Measurements from ENCODE around the gene ATP2A3.

ATP2A3 gene

DNA sequence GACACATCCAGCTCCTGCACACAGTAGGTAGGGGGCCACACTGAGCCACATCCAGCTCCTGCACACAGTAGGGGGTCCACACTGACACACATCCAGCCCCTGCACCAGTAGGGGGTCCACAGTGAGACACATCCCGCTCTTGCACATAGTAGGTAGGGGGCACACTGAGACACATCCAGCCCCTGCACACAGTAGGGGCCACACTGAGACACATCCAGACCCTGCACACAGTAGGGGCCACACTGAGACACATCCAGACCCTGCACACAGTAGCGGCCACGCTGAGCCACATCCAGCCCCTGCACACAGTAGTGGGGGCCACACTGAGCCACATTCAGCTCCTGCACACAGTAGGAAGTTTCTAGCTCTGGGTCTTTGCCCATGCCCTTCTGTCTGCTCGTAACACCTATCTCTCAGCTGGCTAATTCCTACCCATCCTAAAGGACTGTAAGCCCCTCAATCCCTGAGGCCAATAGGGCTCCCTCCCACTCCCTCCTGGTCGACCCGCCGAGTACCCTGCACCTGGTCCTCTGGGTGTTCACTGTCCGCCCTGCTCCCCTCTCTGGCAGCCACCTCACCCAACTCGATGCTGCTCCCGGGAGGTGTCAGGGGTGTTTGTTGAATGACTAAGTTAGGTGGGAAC is 9.4 kb upstream of the ATP2A3 start:
- Histone ChIP-seq H3K27ac (ENCODE audit: insufficient read depth in 1 of 2, low read depth in 1 of 2, low read length in 2 of 2, poor library complexity in 1 of 2, severe bottlenecking in 2 of 2) (no peak overlapping the region), H3K9me3 (ENCODE audit: control extremely low read depth in 1 of 5, control insufficient read depth in 4 of 5, insufficient read depth in 2 of 5, low read depth in 1 of 5, low read length in 4 of 5) (peaks cover 0 to 4% (median 2%) of the 10 kb centered on the region in 5 experiments), H3K4me3 (ENCODE audit: control insufficient read depth in 1 of 7, extremely low read depth in 1 of 7, insufficient read depth in 4 of 7, low read depth in 2 of 7, low read length in 6 of 7) (peak overlapping the region in 3 of 7 experiments; percentile 9 to 23 (median 11)), H3K36me3 (ENCODE audit: control insufficient read depth in 4 of 4, insufficient read depth in 4 of 4, low read length in 3 of 4) (no peaks in the 10 kb centered on the region), H3K27me3 (replicated peaks in 2 of 5; ENCODE audit: control insufficient read depth in 4 of 5, insufficient read depth in 5 of 5, low read length in 4 of 5) (no peaks in the 10 kb centered on the region), H3K4me1 (ENCODE audit: control extremely low read depth in 1 of 4, control insufficient read depth in 4 of 4, insufficient read depth in 4 of 4, low read length in 3 of 4) (peaks cover 0 to 55% (median 50%) of the 10 kb centered on the region in 4 experiments)
- POLR2A ChIA-PET, result interaction anchor here (0.7 to 1.7 kb wide), 5 partner anchors 8 to 58 kb away, joined by 3 to 21 read pairs (median 6); partner anchors contain the start of genes ATP2A3 and P2RX1
- peak in 1 of 3 donors; percentile 67 for DNase-seq
- CTCF ChIA-PET, result interaction anchor here (0.7 to 3.0 kb wide), 6 partner anchors 9 to 60 kb away, joined by 3 to 18 read pairs (median 6); partner anchors contain the start of genes ATP2A3 and P2RX1
- 49% methylated on average over 8 of the region's 10 CpGs for WGBS (ENCODE audit: insufficient coverage)

DNA sequence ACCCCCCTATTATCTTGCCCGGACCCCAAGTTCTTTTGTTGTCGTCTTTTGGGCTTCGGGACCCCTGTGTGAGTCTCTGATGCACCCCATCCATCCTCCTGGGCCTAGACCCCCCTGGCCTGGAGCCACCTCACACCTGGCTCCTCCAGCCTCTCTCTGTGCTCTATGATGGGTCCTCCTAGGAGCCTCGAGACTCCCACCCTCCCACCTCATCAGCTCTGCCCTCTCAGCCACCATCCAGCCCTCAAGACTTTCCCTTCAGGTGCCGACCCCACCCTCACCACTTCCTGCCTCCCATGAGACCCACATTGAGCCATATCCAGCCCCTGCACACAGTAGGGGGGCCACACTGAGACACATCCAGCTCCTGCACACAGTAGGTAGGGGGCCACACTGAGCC is 8.7 kb upstream of the ATP2A3 start:
- ChIA-PET CTCF (interaction anchor here (1.0 to 3.0 kb wide), 3 partner anchors 20 to 39 kb away, joined by 3 to 18 read pairs (median 3); no protein-coding TSS in a partner anchor), POLR2A (interaction anchor here (0.7 to 1.4 kb wide), 3 partner anchors 10 to 28 kb away, joined by 3 to 7 read pairs (median 3); partner anchors contain the start of gene ATP2A3)
- Histone ChIP-seq H3K9me3 (ENCODE audit: control extremely low read depth in 1 of 5, control insufficient read depth in 4 of 5, insufficient read depth in 2 of 5, low read depth in 1 of 5, low read length in 4 of 5) (peaks cover 0 to 4% (median 2%) of the 10 kb centered on the region in 5 experiments), H3K4me1 (ENCODE audit: control extremely low read depth in 1 of 4, control insufficient read depth in 4 of 4, insufficient read depth in 4 of 4, low read length in 3 of 4) (peaks cover 0 to 59% (median 50%) of the 10 kb centered on the region in 4 experiments), H3K4me3 (ENCODE audit: control insufficient read depth in 1 of 7, extremely low read depth in 1 of 7, insufficient read depth in 4 of 7, low read depth in 2 of 7, low read length in 6 of 7) (peak overlapping the region in 2 of 7 experiments; percentile 8 to 42), H3K27me3 (replicated peaks in 2 of 5; ENCODE audit: control insufficient read depth in 4 of 5, insufficient read depth in 5 of 5, low read length in 4 of 5) (no peaks in the 10 kb centered on the region), H3K27ac (ENCODE audit: insufficient read depth in 1 of 2, low read depth in 1 of 2, low read length in 2 of 2, poor library complexity in 1 of 2, severe bottlenecking in 2 of 2) (no peak overlapping the region), H3K36me3 (ENCODE audit: control insufficient read depth in 4 of 4, insufficient read depth in 4 of 4, low read length in 3 of 4) (no peaks in the 10 kb centered on the region)
- 52% methylated on average over 5 of the region's 5 CpGs for WGBS (ENCODE audit: insufficient coverage)
- DNase-seq, result no peak

GRCh38 chr17:3972281-3972731 is 8.1 kb upstream of the ATP2A3 start:
- ChIA-PET POLR2A (interaction anchor here (1.0 to 1.4 kb wide), 2 partner anchors 9 to 29 kb away, joined by 3 to 7 read pairs; partner anchors contain the start of gene ATP2A3), CTCF (interaction anchor here (1.0 to 3.0 kb wide), 3 partner anchors 21 to 38 kb away, joined by 3 to 18 read pairs (median 3); no protein-coding TSS in a partner anchor)
- Histone ChIP-seq H3K9me3 (ENCODE audit: control extremely low read depth in 1 of 5, control insufficient read depth in 4 of 5, insufficient read depth in 2 of 5, low read depth in 1 of 5, low read length in 4 of 5) (peaks cover 0 to 4% (median 2%) of the 10 kb centered on the region in 5 experiments), H3K27me3 (replicated peaks in 2 of 5; ENCODE audit: control insufficient read depth in 4 of 5, insufficient read depth in 5 of 5, low read length in 4 of 5) (no peaks in the 10 kb centered on the region), H3K36me3 (ENCODE audit: control insufficient read depth in 4 of 4, insufficient read depth in 4 of 4, low read length in 3 of 4) (no peaks in the 10 kb centered on the region), H3K4me3 (ENCODE audit: control insufficient read depth in 1 of 7, extremely low read depth in 1 of 7, insufficient read depth in 4 of 7, low read depth in 2 of 7, low read length in 6 of 7) (peak overlapping the region in 3 of 7 experiments; percentile 8 to 42 (median 34)), H3K27ac (ENCODE audit: insufficient read depth in 1 of 2, low read depth in 1 of 2, low read length in 2 of 2, poor library complexity in 1 of 2, severe bottlenecking in 2 of 2) (no peak overlapping the region), H3K4me1 (ENCODE audit: control extremely low read depth in 1 of 4, control insufficient read depth in 4 of 4, insufficient read depth in 4 of 4, low read length in 3 of 4) (peaks cover 0 to 60% (median 51%) of the 10 kb centered on the region in 4 experiments)
- peak in 2 of 3 donors; percentile 36 to 45 for DNase-seq
- WGBS (ENCODE audit: insufficient coverage), result 4% methylated on average over 13 of the region's 15 CpGs

DNA sequence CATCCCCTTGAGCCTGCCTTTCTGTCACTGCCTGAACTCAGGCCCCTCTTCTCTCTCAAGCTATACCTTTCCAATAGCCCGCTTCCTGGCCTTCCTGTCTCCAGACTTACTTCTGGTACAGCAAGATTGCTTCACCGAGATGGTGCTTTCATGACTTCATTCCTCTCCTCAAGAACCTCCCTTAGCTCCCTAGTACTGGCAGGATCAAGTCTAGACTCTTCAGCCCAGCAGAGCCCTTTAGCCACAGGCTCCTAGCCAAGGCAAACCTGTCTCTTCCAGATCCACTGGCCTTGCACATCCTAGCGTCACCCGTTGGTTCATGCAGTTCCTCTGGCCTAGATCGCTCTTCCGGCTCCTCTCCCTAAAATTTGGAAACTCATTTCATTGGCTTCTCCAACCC is 6.4 kb upstream of the ATP2A3 start:
- WGBS (ENCODE audit: insufficient coverage), result 93% methylated on average over 5 of the region's 6 CpGs
- CTCF ChIA-PET, result interaction anchor here (1.0 to 2.3 kb wide), 3 partner anchors 18 to 35 kb away, joined by 3 to 7 read pairs (median 4); no protein-coding TSS in a partner anchor
- DNase-seq, result no peak
- Histone ChIP-seq H3K27ac (ENCODE audit: insufficient read depth in 1 of 2, low read depth in 1 of 2, low read length in 2 of 2, poor library complexity in 1 of 2, severe bottlenecking in 2 of 2) (no peak overlapping the region), H3K9me3 (ENCODE audit: control extremely low read depth in 1 of 5, control insufficient read depth in 4 of 5, insufficient read depth in 2 of 5, low read depth in 1 of 5, low read length in 4 of 5) (peaks cover 0 to 4% (median 2%) of the 10 kb centered on the region in 5 experiments), H3K4me3 (ENCODE audit: control insufficient read depth in 1 of 7, extremely low read depth in 1 of 7, insufficient read depth in 4 of 7, low read depth in 2 of 7, low read length in 6 of 7) (no peak overlapping the region), H3K27me3 (replicated peaks in 2 of 5; ENCODE audit: control insufficient read depth in 4 of 5, insufficient read depth in 5 of 5, low read length in 4 of 5) (no peaks in the 10 kb centered on the region), H3K4me1 (ENCODE audit: control extremely low read depth in 1 of 4, control insufficient read depth in 4 of 4, insufficient read depth in 4 of 4, low read length in 3 of 4) (peaks cover 0 to 60% (median 49%) of the 10 kb centered on the region in 4 experiments), H3K36me3 (ENCODE audit: control insufficient read depth in 4 of 4, insufficient read depth in 4 of 4, low read length in 3 of 4) (no peaks in the 10 kb centered on the region)
- POLR2A ChIA-PET, result no interaction called here

GRCh38 chr17:3969963-3970362 is 5.7 kb upstream of the ATP2A3 start:
- H3K27me3 ChIP-seq (replicated peaks in 2 of 5; ENCODE audit: control insufficient read depth in 4 of 5, insufficient read depth in 5 of 5, low read length in 4 of 5), result no peaks in the 10 kb centered on the region
- WGBS (ENCODE audit: insufficient coverage), result 100% methylated on average over 5 of the region's 7 CpGs
- POLR2A ChIA-PET, result no interaction called here

DNA sequence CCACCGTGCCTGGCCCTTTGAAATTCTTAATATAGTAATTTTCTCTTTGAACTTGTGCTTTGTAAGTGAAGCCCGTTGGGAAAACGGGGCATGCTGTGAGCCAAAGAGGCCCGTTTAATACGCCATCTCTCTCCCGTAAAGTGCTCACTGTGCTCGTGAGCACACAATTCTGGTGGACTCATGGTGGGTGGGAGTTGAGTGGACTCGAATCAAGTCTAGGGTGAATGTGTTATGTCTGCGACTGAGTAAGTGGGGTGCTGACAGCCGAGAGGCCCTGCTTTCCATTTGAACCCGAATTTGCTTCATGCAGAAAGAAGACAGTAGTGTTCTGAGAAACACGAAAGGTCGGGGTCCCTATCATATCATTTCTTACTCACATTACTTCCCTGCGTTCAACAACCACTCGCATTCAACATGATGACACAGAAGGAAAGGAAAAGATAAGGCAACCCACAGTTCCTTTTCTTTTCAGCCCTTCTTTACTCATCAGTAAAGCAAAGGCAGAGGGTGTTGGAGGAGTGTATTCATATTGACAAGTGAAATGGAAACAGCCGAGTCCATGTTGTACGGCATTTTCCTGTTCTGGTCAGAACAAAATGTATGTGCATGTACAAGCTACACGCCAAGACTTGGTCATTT is 4.8 kb upstream of the ATP2A3 start:
- Histone ChIP-seq H3K9me3 (ENCODE audit: control extremely low read depth in 1 of 5, control insufficient read depth in 4 of 5, insufficient read depth in 2 of 5, low read depth in 1 of 5, low read length in 4 of 5) (no peaks in the 10 kb centered on the region), H3K4me1 (ENCODE audit: control extremely low read depth in 1 of 4, control insufficient read depth in 4 of 4, insufficient read depth in 4 of 4, low read length in 3 of 4) (peaks cover 0 to 64% (median 52%) of the 10 kb centered on the region in 4 experiments), H3K27ac (ENCODE audit: insufficient read depth in 1 of 2, low read depth in 1 of 2, low read length in 2 of 2, poor library complexity in 1 of 2, severe bottlenecking in 2 of 2) (peak overlapping the region in 1 of 2 experiments; percentile 33), H3K4me3 (ENCODE audit: control insufficient read depth in 1 of 7, extremely low read depth in 1 of 7, insufficient read depth in 4 of 7, low read depth in 2 of 7, low read length in 6 of 7) (peak overlapping the region in 1 of 7 experiments; percentile 0), H3K27me3 (replicated peaks in 2 of 5; ENCODE audit: control insufficient read depth in 4 of 5, insufficient read depth in 5 of 5, low read length in 4 of 5) (no peaks in the 10 kb centered on the region), H3K36me3 (ENCODE audit: control insufficient read depth in 4 of 4, insufficient read depth in 4 of 4, low read length in 3 of 4) (no peaks in the 10 kb centered on the region)
- 78% methylated on average over 8 of the region's 18 CpGs for whole genome bisulfite sequencing (ENCODE audit: insufficient coverage)
- CTCF ChIA-PET, result interaction anchor here (2.3 kb wide), 1 partner anchor 37 kb away, joined by 7 read pairs; no protein-coding TSS in a partner anchor
- DNase-seq, result peak; percentile 43 to 80 (median 69)
- POLR2A ChIA-PET, result interaction anchor here (0.6 kb wide), 1 partner anchor 13 kb away, joined by 3 read pairs; no protein-coding TSS in a partner anchor

More at GRCh38 chr17:3969963-3970362, 5.7 kb upstream of the ATP2A3 start:
- Histone ChIP-seq H3K9me3 (ENCODE audit: control extremely low read depth in 1 of 5, control insufficient read depth in 4 of 5, insufficient read depth in 2 of 5, low read depth in 1 of 5, low read length in 4 of 5) (peaks cover 0 to 3% (median 0%) of the 10 kb centered on the region in 5 experiments), H3K4me3 (ENCODE audit: control insufficient read depth in 1 of 7, extremely low read depth in 1 of 7, insufficient read depth in 4 of 7, low read depth in 2 of 7, low read length in 6 of 7) (no peak overlapping the region), H3K4me1 (ENCODE audit: control extremely low read depth in 1 of 4, control insufficient read depth in 4 of 4, insufficient read depth in 4 of 4, low read length in 3 of 4) (peaks cover 0 to 67% (median 56%) of the 10 kb centered on the region in 4 experiments), H3K36me3 (ENCODE audit: control insufficient read depth in 4 of 4, insufficient read depth in 4 of 4, low read length in 3 of 4) (no peaks in the 10 kb centered on the region), H3K27ac (ENCODE audit: insufficient read depth in 1 of 2, low read depth in 1 of 2, low read length in 2 of 2, poor library complexity in 1 of 2, severe bottlenecking in 2 of 2) (no peak overlapping the region)
- DNase-seq, result no peak
- CTCF ChIA-PET, result interaction anchor here (2.1 to 2.3 kb wide), 2 partner anchors 17 to 36 kb away, joined by 4 to 7 read pairs; no protein-coding TSS in a partner anchor
